Measurements from ENCODE around the gene BICC1. TPM values are rescaled to one million over a fixed set of nuclear protein-coding genes. Genes with fewer than 3 reads are reported as not detected.

Gene BICC1
- total and polyA plus RNA-seq, 2 of the 8 experiments (the other 6 are each of a cell fraction or from before 2014, with no cell fraction given), result 0.20 to 0.73 TPM

DNA sequence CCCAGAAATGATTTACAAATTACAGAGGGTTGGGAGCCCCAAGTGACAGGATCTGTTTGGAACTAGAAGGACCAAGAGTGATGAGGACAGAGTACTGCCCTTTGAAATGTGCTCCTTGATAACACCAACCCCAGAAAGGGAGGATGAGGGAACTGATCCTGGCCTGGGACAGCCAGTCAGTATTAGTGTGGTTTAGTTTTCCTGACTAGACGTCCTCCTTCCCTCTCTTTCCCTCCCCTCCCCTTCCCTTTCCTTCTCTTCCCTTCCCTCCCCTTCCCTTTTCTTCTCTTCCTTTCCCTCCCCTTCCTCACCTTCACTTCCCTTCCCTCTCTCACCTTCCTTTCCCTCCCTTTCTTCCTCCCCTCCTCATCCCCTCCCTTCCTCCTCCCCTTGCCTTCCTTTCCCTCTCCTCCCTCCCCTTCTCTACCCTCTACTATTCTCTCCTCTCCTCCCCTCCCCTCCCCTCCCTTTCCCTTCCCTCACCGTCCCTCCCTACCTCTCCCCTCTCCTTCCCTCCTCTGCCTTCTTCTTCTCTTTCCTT is 31.0 kb upstream of the BICC1 start (continued):
- TF ChIP-seq CTBP2 (IDR thresholded peaks at IDR 0.05; ENCODE audit: borderline replicate concordance, insufficient read depth, insufficient read length, low read length) (no peak), FOSL1 (IDR thresholded peaks at IDR 0.05; ENCODE audit: insufficient read depth, low read depth, low read length) (no peak), TBP (IDR thresholded peaks at IDR 0.05; ENCODE audit: low read depth, low read length) (no peak), POU5F1 (IDR thresholded peaks at IDR 0.05; ENCODE audit: low read depth, low read length) (no peak), SRF (IDR thresholded peaks at IDR 0.05; ENCODE audit: low read depth, low read length) (no peak)
- TF ChIP-seq, protein P1, sequence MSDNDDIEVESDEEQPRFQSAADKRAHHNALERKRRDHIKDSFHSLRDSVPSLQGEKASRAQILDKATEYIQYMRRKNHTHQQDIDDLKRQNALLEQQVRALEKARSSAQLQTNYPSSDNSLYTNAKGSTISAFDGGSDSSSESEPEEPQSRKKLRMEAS (IDR thresholded peaks at IDR 0.05), result no peak
